Epithelial cell of prostate (primary cell): Measurements from ENCODE around the gene ARHGEF16.

Source experiments
- DNase-seq: peaks from one replicate; pipeline ENCODE4 v3.0.0-alpha.2; 2011; ENCODE audit warnings: low read depth, low spot score
- H3K27ac ChIP-seq: fragments of 450-650 bp; 2 replicates; pipeline ENCODE4 v1.5.1; 2017; ENCODE audit warnings: mild to moderate bottlenecking

Gene ARHGEF16

GRCh38 chr1:3454811-3455618 is 550 bp downstream of the ARHGEF16 start:
- H3K27ac ChIP-seq: peak overlapping the region; percentile 46
- no peak for DNase-seq

- no peak overlapping the region for H3K27ac ChIP-seq
- DNase-seq: no peak
These were observed 1.4 kb downstream of the ARHGEF16 start for GRCh38 chr1:3455670-3456448.

GRCh38 chr1:3456449-3456963 is 2.0 kb downstream of the ARHGEF16 start:
- no peak overlapping the region for H3K27ac ChIP-seq
- DNase-seq: no peak

DNA sequence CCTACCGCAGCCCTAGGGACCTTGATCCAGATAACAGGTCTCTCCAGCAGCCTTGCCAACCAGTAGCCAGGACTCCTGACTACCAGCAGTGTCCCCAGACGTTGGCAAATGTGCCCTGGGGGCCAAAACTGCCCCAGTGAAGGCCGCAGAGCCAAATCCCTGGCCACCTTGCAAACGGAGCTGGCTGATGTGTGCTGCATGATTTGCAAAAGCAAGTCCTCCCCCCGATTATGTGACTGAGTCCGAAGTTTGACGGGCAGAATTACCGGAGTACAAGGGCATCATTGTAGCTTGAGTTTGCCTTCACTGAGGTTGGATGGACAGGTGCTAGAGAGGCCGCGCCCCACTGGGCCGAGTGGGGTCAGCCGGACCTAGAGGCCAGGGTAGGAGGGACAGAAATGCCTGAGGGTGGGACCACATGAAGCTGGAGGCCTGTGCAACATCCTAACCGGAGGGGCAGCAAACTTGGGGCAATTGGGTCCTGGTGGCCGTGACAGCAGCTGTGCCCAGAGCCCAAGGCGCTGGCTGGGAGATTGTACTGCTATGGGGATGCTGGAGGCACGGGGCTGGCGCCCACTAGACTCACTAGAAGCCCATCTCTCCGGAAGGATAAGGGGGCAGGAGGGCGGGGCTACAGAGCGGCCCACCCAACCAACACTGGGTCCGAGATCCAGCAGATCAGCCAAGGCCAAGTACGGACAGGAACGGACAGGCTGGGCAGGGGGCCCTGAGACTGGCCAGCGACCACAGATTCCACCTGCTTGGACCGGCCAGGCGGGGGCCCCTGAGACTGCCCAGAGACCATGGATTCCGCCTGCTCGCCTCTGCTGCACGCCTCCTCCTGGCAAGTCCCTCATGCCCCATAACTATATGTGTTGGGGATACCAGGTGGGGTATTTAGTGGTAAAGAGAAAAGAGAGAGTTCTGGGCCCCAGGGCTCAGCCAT is 2.8 kb downstream of the ARHGEF16 start:
- no peak for DNase-seq
- H3K27ac ChIP-seq: no peak overlapping the region

- no peak for DNase-seq
These were observed 3.7 kb downstream of the ARHGEF16 start for GRCh38 chr1:3457910-3458883.

DNA sequence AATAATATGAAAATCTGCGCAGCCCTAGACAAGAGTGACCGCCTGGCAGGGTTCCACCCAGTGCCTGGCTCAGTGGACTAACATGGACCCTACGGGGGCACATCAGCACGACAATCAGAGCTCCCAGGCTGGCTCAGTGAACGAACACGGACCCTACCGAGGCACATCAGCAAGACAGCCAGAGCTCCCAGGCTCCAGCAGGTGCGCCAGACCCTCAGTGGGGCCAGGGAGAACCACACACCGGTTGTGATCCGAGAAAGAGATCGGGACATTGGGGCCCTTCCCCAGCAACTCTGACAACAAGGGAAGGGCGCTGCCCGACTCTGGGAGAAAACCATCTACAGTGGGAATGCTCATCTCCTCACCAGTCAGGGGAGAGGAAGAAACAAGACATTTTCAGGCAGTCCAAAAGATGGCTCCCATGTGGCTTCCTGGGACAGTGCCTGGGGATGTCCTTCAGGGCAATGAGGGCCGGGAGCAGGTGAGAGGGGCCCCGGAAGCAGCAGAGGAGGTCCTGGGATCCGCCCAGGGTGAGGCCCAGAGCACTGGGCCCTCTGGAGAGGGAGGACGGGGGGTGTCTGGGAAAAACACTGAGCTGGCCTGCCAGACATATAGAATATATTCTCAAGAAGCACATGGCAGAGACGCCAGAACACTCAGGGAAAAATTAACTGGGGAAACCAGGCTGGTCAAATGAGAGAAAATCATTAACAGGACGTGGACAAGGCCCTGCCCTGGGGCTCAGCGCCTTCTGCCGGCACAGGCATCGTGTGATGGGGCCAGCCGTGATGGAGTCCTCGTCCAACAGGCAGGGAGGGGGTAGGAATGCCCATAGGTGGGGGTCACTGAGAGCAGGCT is 4.8 kb downstream of the ARHGEF16 start:
- peak overlapping the region; percentile 20 for H3K27ac ChIP-seq
- DNase-seq: no peak

More at GRCh38 chr1:3457910-3458883, 3.7 kb downstream of the ARHGEF16 start:
- H3K27ac ChIP-seq: no peak overlapping the region

DNA sequence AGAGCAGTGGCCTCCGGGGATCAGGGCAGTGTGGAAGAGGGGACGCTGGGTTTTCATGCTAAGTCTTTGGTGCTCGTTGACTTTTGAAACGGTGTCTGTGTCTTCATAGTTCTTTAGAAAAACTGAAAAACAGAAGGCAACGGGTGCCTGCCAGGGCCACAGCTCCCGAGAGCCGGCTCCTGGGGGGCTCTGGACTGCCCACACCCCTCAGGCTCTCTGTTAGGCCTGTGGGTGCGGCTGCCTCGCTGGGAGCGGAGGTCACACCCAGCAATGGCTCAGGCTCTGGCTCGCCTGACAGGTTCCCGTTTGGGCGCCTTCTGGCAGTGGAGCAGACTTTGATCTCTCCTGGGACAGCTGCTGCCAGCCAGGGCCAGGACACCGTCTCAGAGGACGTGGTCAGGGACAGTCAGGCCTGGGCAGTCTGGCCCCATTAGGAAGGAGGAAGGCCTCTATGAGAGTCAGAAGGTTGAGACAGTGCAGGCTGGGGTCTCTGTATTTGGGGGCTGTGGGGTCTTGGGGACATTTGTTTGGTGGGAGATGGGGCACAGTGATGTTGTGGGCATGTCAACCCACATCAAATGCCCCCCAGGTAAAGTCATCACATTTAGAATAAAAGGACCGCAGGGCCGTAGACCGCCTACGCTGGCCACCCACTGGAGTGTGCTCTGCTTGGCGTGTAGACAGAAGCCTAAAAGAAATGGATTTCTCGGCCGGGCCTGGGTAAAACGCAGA is 5.6 kb downstream of the ARHGEF16 start:
- H3K27ac ChIP-seq: peak overlapping the region; percentile 20
- DNase-seq: no peak

GRCh38 chr1:3460672-3461131 is 6.2 kb downstream of the ARHGEF16 start:
- H3K27ac ChIP-seq: peak overlapping the region; percentile 20
- no peak for DNase-seq

DNA sequence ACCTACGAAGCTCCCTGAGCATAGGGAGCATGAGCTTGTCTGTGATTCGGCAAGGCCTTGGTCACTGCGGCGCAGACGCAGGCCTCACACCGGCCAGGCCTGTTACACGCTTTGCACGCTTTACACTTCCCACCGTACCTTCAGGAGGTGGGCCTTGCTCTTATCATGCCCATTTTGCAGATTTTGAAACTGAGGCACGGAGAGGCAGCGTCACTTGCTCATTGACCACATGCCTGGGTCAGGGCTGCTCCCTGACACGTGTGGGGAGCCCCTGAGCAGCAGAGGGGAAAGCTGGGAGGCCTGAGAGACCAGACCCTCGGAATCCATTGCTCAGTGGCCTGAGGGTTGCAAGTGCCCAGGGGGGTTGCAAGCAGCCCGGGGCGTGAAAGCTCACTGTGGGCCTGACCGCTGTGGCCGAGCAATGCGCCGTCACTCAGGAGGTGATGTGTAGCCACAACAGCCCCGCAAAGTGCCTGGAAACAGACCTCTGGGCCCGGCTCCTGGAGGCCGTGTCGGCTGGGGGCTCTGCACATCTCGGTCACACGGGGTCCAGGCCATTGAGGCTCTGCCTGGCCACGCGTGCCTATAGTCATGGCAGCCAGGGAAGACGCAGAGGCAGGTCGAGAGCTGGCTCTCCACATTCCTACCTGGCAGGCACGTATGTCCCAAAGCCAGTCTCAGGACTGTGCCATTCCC is 6.9 kb downstream of the ARHGEF16 start:
- DNase-seq: no peak
- H3K27ac ChIP-seq: no peak overlapping the region

- no peak overlapping the region for H3K27ac ChIP-seq
- DNase-seq: no peak
These were observed 7.4 kb downstream of the ARHGEF16 start for GRCh38 chr1:3461934-3462275.

GRCh38 chr1:3462356-3463012 is 8.0 kb downstream of the ARHGEF16 start:
- no peak for DNase-seq
- no peak overlapping the region for H3K27ac ChIP-seq

DNA sequence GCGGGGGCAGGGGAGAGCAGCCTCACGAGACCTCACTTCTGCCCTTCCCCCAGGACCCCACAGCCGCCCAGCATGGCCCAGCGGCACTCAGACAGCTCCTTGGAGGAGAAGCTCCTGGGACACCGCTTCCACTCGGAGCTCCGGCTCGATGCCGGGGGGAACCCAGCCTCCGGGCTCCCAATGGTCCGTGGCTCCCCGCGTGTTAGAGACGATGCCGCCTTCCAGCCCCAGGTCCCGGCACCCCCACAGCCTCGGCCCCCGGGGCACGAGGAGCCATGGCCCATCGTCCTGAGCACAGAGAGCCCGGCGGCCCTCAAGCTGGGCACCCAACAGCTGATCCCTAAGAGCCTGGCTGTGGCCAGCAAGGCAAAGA is 8.5 kb downstream of the ARHGEF16 start:
- no peak for DNase-seq
- H3K27ac ChIP-seq: no peak overlapping the region

GRCh38 chr1:3463408-3463863 is 9.0 kb downstream of the ARHGEF16 start:
- no peak for DNase-seq
- H3K27ac ChIP-seq: no peak overlapping the region

- DNase-seq: no peak
These were observed 9.6 kb downstream of the ARHGEF16 start for GRCh38 chr1:3463891-3464648.

GRCh38 chr1:3464649-3465025 is 10.2 kb downstream of the ARHGEF16 start:
- DNase-seq: no peak
- H3K27ac ChIP-seq: no peak overlapping the region

More at GRCh38 chr1:3463891-3464648, 9.6 kb downstream of the ARHGEF16 start:
- H3K27ac ChIP-seq: no peak overlapping the region
